Hepatocyte (in vitro differentiated cells): ENCODE measurements around the gene SYNDIG1.

Source experiments
- EZH2phosphoT487 ChIP-seq: fragments of 200-600 bp; sonication (generic); IDR thresholded peaks from one replicate; pipeline ENCODE4 v1.6.1; 2018; ENCODE audit warnings: antibody characterized with exemption, mild to moderate bottlenecking, low read depth, moderate library complexity; ENCODE audit not compliant: unreplicated experiment, severe bottlenecking
- TF ChIP-seq, protein P1 (sequence below): fragments of 200-600 bp; sonication (generic); IDR thresholded peaks from 2 replicates; pipeline ENCODE4 v1.5.1; 2016; ENCODE audit warnings: antibody characterized with exemption, mild to moderate bottlenecking; ENCODE audit not compliant: poor library complexity

DNA sequence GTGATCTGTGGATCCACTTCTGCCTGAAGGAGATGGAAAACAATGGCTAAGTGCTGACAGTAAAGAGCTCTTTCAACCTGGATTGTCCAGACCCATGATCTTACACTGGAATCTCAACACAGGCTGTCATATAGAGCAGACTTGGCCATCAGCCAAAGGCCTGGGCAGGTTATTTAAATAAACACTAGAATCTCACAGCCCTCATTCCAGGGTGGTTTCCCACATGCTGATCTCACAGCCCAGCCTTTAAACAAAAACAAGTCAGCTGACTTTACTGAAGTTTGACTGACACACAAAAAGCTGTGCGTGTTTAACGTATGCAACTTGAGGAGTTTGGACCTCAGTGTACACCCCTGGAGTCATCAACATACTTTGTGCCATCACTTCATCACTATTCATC lies 28.4 kb downstream of the SYNDIG1 start:
- TF ChIP-seq, protein P1, sequence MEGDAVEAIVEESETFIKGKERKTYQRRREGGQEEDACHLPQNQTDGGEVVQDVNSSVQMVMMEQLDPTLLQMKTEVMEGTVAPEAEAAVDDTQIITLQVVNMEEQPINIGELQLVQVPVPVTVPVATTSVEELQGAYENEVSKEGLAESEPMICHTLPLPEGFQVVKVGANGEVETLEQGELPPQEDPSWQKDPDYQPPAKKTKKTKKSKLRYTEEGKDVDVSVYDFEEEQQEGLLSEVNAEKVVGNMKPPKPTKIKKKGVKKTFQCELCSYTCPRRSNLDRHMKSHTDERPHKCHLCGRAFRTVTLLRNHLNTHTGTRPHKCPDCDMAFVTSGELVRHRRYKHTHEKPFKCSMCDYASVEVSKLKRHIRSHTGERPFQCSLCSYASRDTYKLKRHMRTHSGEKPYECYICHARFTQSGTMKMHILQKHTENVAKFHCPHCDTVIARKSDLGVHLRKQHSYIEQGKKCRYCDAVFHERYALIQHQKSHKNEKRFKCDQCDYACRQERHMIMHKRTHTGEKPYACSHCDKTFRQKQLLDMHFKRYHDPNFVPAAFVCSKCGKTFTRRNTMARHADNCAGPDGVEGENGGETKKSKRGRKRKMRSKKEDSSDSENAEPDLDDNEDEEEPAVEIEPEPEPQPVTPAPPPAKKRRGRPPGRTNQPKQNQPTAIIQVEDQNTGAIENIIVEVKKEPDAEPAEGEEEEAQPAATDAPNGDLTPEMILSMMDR: no peak
- no peak for TF ChIP-seq EZH2phosphoT487
